HG02840 (cell line): ENCODE data around the gene FMOD.
"Not testable (repeated sequence)": the region's sequence is repeated elsewhere in the genome, so short reads cannot be mapped to it uniquely, and the experiment has no call there.

ENCODE experiments used
- ATAC-seq: cut with Tn5 transposase; IDR thresholded peaks from one replicate; pipeline ENCODE4 v1.9.1; 2021; ENCODE audit warnings: mild to moderate bottlenecking, moderate library complexity, moderate number of reproducible peaks; ENCODE audit not compliant: unreplicated experiment, low FRiP score

The FMOD gene

GRCh38 chr1:203327684-203328457, 23.1 kb downstream of the FMOD start:
- peak; percentile 20 for ATAC-seq

GRCh38 chr1:203326830-203327683, 23.9 kb downstream of the FMOD start:
- ATAC-seq, result peak; percentile 65

GRCh38 chr1:203325418-203326091, 25.4 kb downstream of the FMOD start:
- no peak for ATAC-seq

- peak; percentile 31 for ATAC-seq
These were observed 25.9 kb downstream of the FMOD start for GRCh38 chr1:203325026-203325417.

GRCh38 chr1:203324105-203325025, 26.6 kb downstream of the FMOD start:
- ATAC-seq, result no peak

GRCh38 chr1:203323587-203323986, 27.3 kb downstream of the FMOD start:
- no peak for ATAC-seq

- no peak for ATAC-seq
These were observed 28.3 kb downstream of the FMOD start for GRCh38 chr1:203322500-203323179.

- ATAC-seq, result no peak
These were observed 29.5 kb downstream of the FMOD start for GRCh38 chr1:203321273-203322052.

- peak; percentile 57 for ATAC-seq
These were observed 30.2 kb downstream of the FMOD start for GRCh38 chr1:203320591-203321272.

- ATAC-seq, result no peak
These were observed 32.7 kb downstream of the FMOD start for GRCh38 chr1:203318229-203318517.

GRCh38 chr1:203317429-203318228, 33.3 kb downstream of the FMOD start:
- ATAC-seq, result no peak

GRCh38 chr1:203316626-203317093, 34.3 kb downstream of the FMOD start:
- ATAC-seq, result no peak

GRCh38 chr1:203314025-203314759, 36.7 kb downstream of the FMOD start:
- not testable (repeated sequence) for ATAC-seq

GRCh38 chr1:203311368-203312301, 39.3 kb downstream of the FMOD start:
- ATAC-seq, result no peak

GRCh38 chr1:203308923-203309331, 42.0 kb downstream of the FMOD start:
- no peak for ATAC-seq
